D721Med (cell line): Measurements from ENCODE around the gene SLC12A7.

Experiments
- DNase-seq: peaks from one replicate; pipeline ENCODE4 v3.0.0; 2011; ENCODE audit warnings: low spot score; ENCODE audit not compliant: insufficient read length
- FAIRE-seq: peaks from 2 replicates; lab custom pipeline; 2011; peaks lifted over from hg19 to GRCh38; lab: Jason Lieb, UNC
- CTCF ChIP-seq: IDR thresholded peaks from 2 replicates; pipeline ENCODE4 v1.5.1; 2012; ENCODE audit warnings: mild to moderate bottlenecking, control low read depth; ENCODE audit not compliant: insufficient read depth; ENCODE audit errors: missing control alignments

Gene SLC12A7

GRCh38 chr5:1012313-1012841 is 99.5 kb downstream of the SLC12A7 start:
- FAIRE-seq, result no peak
- no peak for DNase-seq

DNA sequence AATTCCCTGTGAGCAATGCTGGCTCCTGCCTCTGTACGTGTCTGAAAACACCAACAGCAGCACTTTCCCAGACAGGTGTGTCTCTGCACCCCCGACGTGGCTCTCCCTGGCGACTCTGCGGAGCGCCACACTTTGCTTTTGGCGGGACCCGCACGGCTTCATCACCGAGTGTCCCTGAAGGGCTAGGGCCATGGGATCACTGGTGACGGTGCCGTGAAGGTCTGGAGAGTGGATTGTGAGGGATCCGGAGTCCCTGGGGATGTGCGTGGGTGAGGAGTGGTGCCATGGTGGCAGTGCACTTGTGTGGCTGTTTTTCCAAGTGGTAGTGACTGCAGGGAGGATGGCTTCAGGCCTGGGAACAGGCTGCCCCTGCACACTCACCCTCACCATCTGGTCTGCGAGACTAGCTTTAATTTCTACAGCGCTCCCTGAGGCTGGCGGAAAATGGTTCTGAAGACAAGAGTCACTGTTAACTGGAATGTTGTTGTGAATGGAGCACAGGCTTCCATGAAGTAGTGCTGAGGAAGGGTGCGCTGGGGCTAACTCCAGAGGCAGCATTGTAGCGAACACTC is 100.0 kb downstream of the SLC12A7 start:
- FAIRE-seq, result no peak
- no peak for TF ChIP-seq CTCF
- DNase-seq, result no peak

More at GRCh38 chr5:1012313-1012841, 99.5 kb downstream of the SLC12A7 start:
- TF ChIP-seq CTCF, result no peak

- peak; percentile 34 for TF ChIP-seq CTCF
- no peak for FAIRE-seq
- peak; percentile 85 for DNase-seq
These were observed 100.6 kb downstream of the SLC12A7 start for GRCh38 chr5:1011226-1011631.

GRCh38 chr5:1010641-1011046 is 101.2 kb downstream of the SLC12A7 start:
- no peak for TF ChIP-seq CTCF
- FAIRE-seq, result no peak

GRCh38 chr5:1010181-1010510 is 101.7 kb downstream of the SLC12A7 start:
- DNase-seq (no peak), FAIRE-seq (no peak)
- no peak for TF ChIP-seq CTCF

More at GRCh38 chr5:1010641-1011046, 101.2 kb downstream of the SLC12A7 start:
- no peak for DNase-seq

DNA sequence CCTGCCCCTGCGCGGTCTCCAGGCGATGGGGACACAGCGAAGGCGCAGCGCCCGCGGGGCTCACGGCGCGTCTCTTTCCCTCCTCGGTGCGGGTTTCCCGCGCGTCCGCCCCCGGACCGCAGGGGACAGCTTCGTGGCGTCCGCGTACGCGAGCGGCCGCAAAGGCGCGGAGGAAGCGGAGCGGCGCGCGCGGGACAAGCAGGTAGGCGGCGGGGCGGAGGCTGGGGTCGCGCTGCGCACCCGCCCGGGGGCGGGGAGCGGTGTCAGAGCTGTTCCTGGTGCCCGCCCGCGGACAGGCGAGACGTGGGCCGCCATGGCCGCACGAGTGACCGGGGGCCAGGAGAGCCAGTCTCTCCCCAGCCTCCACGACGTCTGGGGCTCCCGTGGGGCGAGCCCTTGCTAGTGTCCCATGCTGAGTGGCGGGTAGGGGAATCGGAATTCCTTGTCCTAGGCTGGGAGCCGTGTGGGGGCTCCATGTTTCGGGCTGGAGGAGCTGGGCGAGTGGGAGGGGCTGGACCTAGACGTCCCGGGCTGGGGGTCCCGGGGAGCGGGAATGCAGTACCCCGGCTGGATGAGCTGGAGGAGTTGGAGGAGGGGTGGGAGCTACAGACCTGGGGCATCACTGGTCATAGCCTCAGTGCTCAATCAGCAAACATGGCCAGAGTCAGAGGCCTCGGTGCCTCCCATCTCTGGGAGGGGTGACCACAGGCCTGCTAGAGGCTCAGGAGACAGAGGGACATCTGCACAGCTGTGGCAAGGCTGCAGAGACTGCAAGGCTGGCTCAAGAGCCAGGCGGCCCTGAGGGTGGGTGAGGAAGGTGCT is 102.3 kb downstream of the SLC12A7 start:
- FAIRE-seq (no peak), DNase-seq (no peak)
- no peak for TF ChIP-seq CTCF
